ENCODE measurements around the gene SEMA3A. TPM values are rescaled to one million over a fixed set of nuclear protein-coding genes. Genes with fewer than 3 reads are reported as not detected.
A peak's percentile ranks its signal among the peaks of the same experiment; 100 is the strongest.
"Not testable (repeated sequence)": the region's sequence is repeated elsewhere in the genome, so short reads cannot be mapped to it uniquely, and the experiment has no call there.

The SEMA3A gene
- total RNA-seq (under 1 TPM; 0.38 to 0.78 TPM), polyA plus RNA-seq (under 1 TPM in 1 of 2 donors, not detected in 1; 0.26 TPM)

- Histone ChIP-seq H3K36me3 (ENCODE audit: insufficient read depth, low read length) (no peaks in the 10 kb centered on the region), H3K27ac (ENCODE audit: low read depth, low read length) (no peak within 1 kb of the TSS), H3K4me3 (ENCODE audit: low read length in 2 of 2) (peak within 1 kb of the TSS in 1 of 2 donors; percentile 27), H3K27me3 (ENCODE audit: insufficient read depth, low read length) (no peaks in the 10 kb centered on the region), H3K9me3 (ENCODE audit: control insufficient read depth in 1 of 2, low read length in 2 of 2) (no peaks in the 10 kb centered on the region), H3K4me1 (ENCODE audit: insufficient read depth, low read length) (no peaks in the 10 kb centered on the region)
- POLR2A ChIA-PET (ENCODE audit: partially characterized antibody) = no interaction called here
- Mint-ChIP-seq H3K4me3 (peak within 1 kb of the TSS; percentile 85 to 92 (median 89)), H3K36me3 (peaks cover 0 to 1% of the 10 kb centered on the region in 2 donors), H3K27ac (peak within 1 kb of the TSS in 5 of 7 donors; percentile 61 to 83 (median 81)), H3K27me3 (no peaks in the 10 kb centered on the region), H3K9me3 (peaks cover 0 to 2% (median 0%) of the 10 kb centered on the region in 8 donors), H3K4me1 (peaks cover 4 to 16% (median 9%) of the 10 kb centered on the region in 4 donors)
- intact Hi-C loops (cut with micrococcal nuclease) = loop anchor here (10.0 kb wide), 1 partner anchor 830 kb away; no protein-coding TSS in a partner anchor
- peak in 4 of 5 donors; percentile 6 to 22 (median 14) for DNase-seq
- CTCF ChIA-PET (ENCODE audit: partially characterized antibody) = no interaction called here
These were observed at the start of gene SEMA3A for GRCh38 chr7:84194484-84195271. Gene SEMA3A (minus strand): TSS chr7:84194789. CDS start chr7:84194586, 203 bp downstream.

GRCh38 chr7:84243037-84243436, 48.4 kb upstream of the SEMA3A start:
- H3K27me3 Mint-ChIP-seq; H3K27ac ChIP-seq (ENCODE audit: low read depth, low read length); H3K27me3 ChIP-seq (ENCODE audit: insufficient read depth, low read length); intact Hi-C loops (cut with micrococcal nuclease); H3K4me3 ChIP-seq (ENCODE audit: low read length in 2 of 2); H3K27ac Mint-ChIP-seq; H3K4me3 Mint-ChIP-seq; H3K4me1 ChIP-seq (ENCODE audit: insufficient read depth, low read length); POLR2A ChIA-PET (ENCODE audit: partially characterized antibody); CTCF ChIA-PET (ENCODE audit: partially characterized antibody); H3K9me3 ChIP-seq (ENCODE audit: control insufficient read depth in 1 of 2, low read length in 2 of 2); DNase-seq; H3K4me1 Mint-ChIP-seq; H3K36me3 ChIP-seq (ENCODE audit: insufficient read depth, low read length); H3K36me3 Mint-ChIP-seq: not testable (repeated sequence)
- peaks cover 9 to 32% (median 17%) of the 10 kb centered on the region in 8 donors for H3K9me3 Mint-ChIP-seq

GRCh38 chr7:84238596-84238995, 44.0 kb upstream of the SEMA3A start:
- Mint-ChIP-seq H3K27me3 (no peaks in the 10 kb centered on the region), H3K9me3 (peaks cover 7 to 16% (median 11%) of the 10 kb centered on the region in 8 donors), H3K27ac (no peak overlapping the region), H3K4me3 (no peak overlapping the region), H3K36me3 (no peaks in the 10 kb centered on the region), H3K4me1 (no peaks in the 10 kb centered on the region)
- no peak for DNase-seq
- no peak overlapping the region for H3K4me3 ChIP-seq (ENCODE audit: low read length in 2 of 2)
- H3K4me1 ChIP-seq (ENCODE audit: insufficient read depth, low read length) = no peaks in the 10 kb centered on the region
- H3K27me3 ChIP-seq (ENCODE audit: insufficient read depth, low read length) = no peaks in the 10 kb centered on the region
- intact Hi-C loops (cut with micrococcal nuclease) = no loop called here
- no peaks in the 10 kb centered on the region for H3K9me3 ChIP-seq (ENCODE audit: control insufficient read depth in 1 of 2, low read length in 2 of 2)
- H3K36me3 ChIP-seq (ENCODE audit: insufficient read depth, low read length) = no peaks in the 10 kb centered on the region
- ChIA-PET CTCF (ENCODE audit: partially characterized antibody) (no interaction called here), POLR2A (ENCODE audit: partially characterized antibody) (no interaction called here)
- H3K27ac ChIP-seq (ENCODE audit: low read depth, low read length) = no peak overlapping the region

GRCh38 chr7:84237533-84238173, 43.1 kb upstream of the SEMA3A start:
- Histone ChIP-seq H3K4me1 (ENCODE audit: insufficient read depth, low read length) (no peaks in the 10 kb centered on the region), H3K36me3 (ENCODE audit: insufficient read depth, low read length) (no peaks in the 10 kb centered on the region), H3K27ac (ENCODE audit: low read depth, low read length) (no peak overlapping the region), H3K4me3 (ENCODE audit: low read length in 2 of 2) (no peak overlapping the region), H3K9me3 (ENCODE audit: control insufficient read depth in 1 of 2, low read length in 2 of 2) (no peaks in the 10 kb centered on the region), H3K27me3 (ENCODE audit: insufficient read depth, low read length) (no peaks in the 10 kb centered on the region)
- intact Hi-C loops (cut with micrococcal nuclease) = no loop called here
- Mint-ChIP-seq H3K9me3 (peaks cover 2 to 15% (median 8%) of the 10 kb centered on the region in 8 donors), H3K27ac (no peak overlapping the region), H3K4me3 (no peak overlapping the region), H3K4me1 (no peaks in the 10 kb centered on the region), H3K27me3 (no peaks in the 10 kb centered on the region), H3K36me3 (no peaks in the 10 kb centered on the region)
- ChIA-PET CTCF (ENCODE audit: partially characterized antibody) (no interaction called here), POLR2A (ENCODE audit: partially characterized antibody) (no interaction called here)
- DNase-seq = no peak

- Histone ChIP-seq H3K4me1 (ENCODE audit: insufficient read depth, low read length) (no peaks in the 10 kb centered on the region), H3K4me3 (ENCODE audit: low read length in 2 of 2) (no peak overlapping the region), H3K27me3 (ENCODE audit: insufficient read depth, low read length) (no peaks in the 10 kb centered on the region), H3K9me3 (ENCODE audit: control insufficient read depth in 1 of 2, low read length in 2 of 2) (no peaks in the 10 kb centered on the region), H3K36me3 (ENCODE audit: insufficient read depth, low read length) (no peaks in the 10 kb centered on the region), H3K27ac (ENCODE audit: low read depth, low read length) (no peak overlapping the region)
- ChIA-PET POLR2A (ENCODE audit: partially characterized antibody) (no interaction called here), CTCF (ENCODE audit: partially characterized antibody) (no interaction called here)
- intact Hi-C loops (cut with micrococcal nuclease) = no loop called here
- DNase-seq = no peak
- Mint-ChIP-seq H3K27ac (no peak overlapping the region), H3K27me3 (no peaks in the 10 kb centered on the region), H3K4me3 (no peak overlapping the region), H3K4me1 (no peaks in the 10 kb centered on the region), H3K36me3 (no peaks in the 10 kb centered on the region), H3K9me3 (peaks cover 0 to 11% (median 4%) of the 10 kb centered on the region in 8 donors)
These were observed 41.8 kb upstream of the SEMA3A start for GRCh38 chr7:84236398-84236797.

- POLR2A ChIA-PET (ENCODE audit: partially characterized antibody) = no interaction called here
- no peaks in the 10 kb centered on the region for H3K27me3 Mint-ChIP-seq
- CTCF ChIA-PET (ENCODE audit: partially characterized antibody) = no interaction called here
- Histone ChIP-seq H3K4me1 (ENCODE audit: insufficient read depth, low read length) (no peaks in the 10 kb centered on the region), H3K27me3 (ENCODE audit: insufficient read depth, low read length) (no peaks in the 10 kb centered on the region), H3K9me3 (ENCODE audit: control insufficient read depth in 1 of 2, low read length in 2 of 2) (no peaks in the 10 kb centered on the region), H3K27ac (ENCODE audit: low read depth, low read length) (no peak overlapping the region), H3K36me3 (ENCODE audit: insufficient read depth, low read length) (no peaks in the 10 kb centered on the region), H3K4me3 (ENCODE audit: low read length in 2 of 2) (no peak overlapping the region)
- no peak for DNase-seq
- no peaks in the 10 kb centered on the region for H3K4me1 Mint-ChIP-seq
- H3K36me3 Mint-ChIP-seq = no peaks in the 10 kb centered on the region
- intact Hi-C loops (cut with micrococcal nuclease) = no loop called here
- no peak overlapping the region for H3K4me3 Mint-ChIP-seq
- no peak overlapping the region for H3K27ac Mint-ChIP-seq
- peaks cover 0 to 5% (median 2%) of the 10 kb centered on the region in 8 donors for H3K9me3 Mint-ChIP-seq
These were observed 38.1 kb upstream of the SEMA3A start for GRCh38 chr7:84232646-84233045.

- Histone ChIP-seq H3K27me3 (ENCODE audit: insufficient read depth, low read length) (no peaks in the 10 kb centered on the region), H3K4me3 (ENCODE audit: low read length in 2 of 2) (no peak overlapping the region), H3K27ac (ENCODE audit: low read depth, low read length) (no peak overlapping the region), H3K4me1 (ENCODE audit: insufficient read depth, low read length) (no peaks in the 10 kb centered on the region), H3K36me3 (ENCODE audit: insufficient read depth, low read length) (no peaks in the 10 kb centered on the region), H3K9me3 (ENCODE audit: control insufficient read depth in 1 of 2, low read length in 2 of 2) (no peaks in the 10 kb centered on the region)
- intact Hi-C loops (cut with micrococcal nuclease) = no loop called here
- POLR2A ChIA-PET (ENCODE audit: partially characterized antibody) = no interaction called here
- no peaks in the 10 kb centered on the region for H3K27me3 Mint-ChIP-seq
- H3K9me3 Mint-ChIP-seq = peaks cover 0 to 5% (median 2%) of the 10 kb centered on the region in 8 donors
- no peaks in the 10 kb centered on the region for H3K4me1 Mint-ChIP-seq
- no peaks in the 10 kb centered on the region for H3K36me3 Mint-ChIP-seq
- H3K27ac Mint-ChIP-seq = no peak overlapping the region
- H3K4me3 Mint-ChIP-seq = no peak overlapping the region
- no peak for DNase-seq
- CTCF ChIA-PET (ENCODE audit: partially characterized antibody) = no interaction called here
These were observed 36.6 kb upstream of the SEMA3A start for GRCh38 chr7:84231157-84231556.

Data from CD4-positive, alpha-beta memory T cell (primary cell).